COLO829 (cell line): Measurements from ENCODE around the gene HOXA6.

ENCODE experiments used
- DNase-seq: peaks from one replicate; pipeline ENCODE4 v3.0.0; 2012; ENCODE audit warnings: low spot score

The HOXA6 gene

GRCh38 chr7:27161214-27161720 is 13.7 kb upstream of the HOXA6 start:
- no peak for DNase-seq

GRCh38 chr7:27160546-27161213 is 13.1 kb upstream of the HOXA6 start:
- DNase-seq: peak; percentile 81

- DNase-seq: no peak
These were observed 12.6 kb upstream of the HOXA6 start for GRCh38 chr7:27160145-27160545.

GRCh38 chr7:27159266-27160144 is 11.9 kb upstream of the HOXA6 start:
- no peak for DNase-seq

- DNase-seq: no peak
These were observed 11.1 kb upstream of the HOXA6 start for GRCh38 chr7:27158436-27159265.

- no peak for DNase-seq
These were observed 10.3 kb upstream of the HOXA6 start for GRCh38 chr7:27157702-27158431.

- no peak for DNase-seq
These were observed 9.5 kb upstream of the HOXA6 start for GRCh38 chr7:27156916-27157701.

GRCh38 chr7:27156508-27156898 is 8.9 kb upstream of the HOXA6 start, which contains the start of gene HOXA7:
TSS of gene HOXA7 (minus strand) at chr7:27156675. CDS start at chr7:27156545, 130 bp downstream.
- DNase-seq: no peak

GRCh38 chr7:27155816-27156507 is 8.4 kb upstream of the HOXA6 start:
- DNase-seq: no peak

- DNase-seq: no peak
These were observed 7.6 kb upstream of the HOXA6 start for GRCh38 chr7:27154901-27155815.

GRCh38 chr7:27154369-27154768 is 6.8 kb upstream of the HOXA6 start:
- no peak for DNase-seq

- DNase-seq: no peak
These were observed 6.0 kb upstream of the HOXA6 start for GRCh38 chr7:27153526-27153925.

GRCh38 chr7:27152816-27153442 is 5.4 kb upstream of the HOXA6 start:
- no peak for DNase-seq

- DNase-seq: peak; percentile 69
These were observed 4.6 kb upstream of the HOXA6 start, which contains the start of gene HOXA3 for GRCh38 chr7:27151931-27152815. TSS of gene HOXA3 (minus strand) at chr7:27152583. CDS start at chr7:27110640, 41,943 bp downstream.

- DNase-seq: no peak
These were observed 3.9 kb upstream of the HOXA6 start for GRCh38 chr7:27151341-27151930.

- DNase-seq: peak; percentile 93
These were observed 3.2 kb upstream of the HOXA6 start for GRCh38 chr7:27150568-27151340.
